Measurements from ENCODE around the gene INO80E.

INO80E gene

GRCh38 chr16:30049871-30050270 is 53.8 kb downstream of the INO80E start:
- ChIA-PET POLR2A (interaction anchor here (0.6 to 2.3 kb wide), 2 partner anchors 16 to 407 kb away, joined by 5 to 7 read pairs; partner anchors contain the start of gene ALDOA), CTCF (interaction anchor here (1.0 kb wide), 1 partner anchor 18 kb away, joined by 3 read pairs; no protein-coding TSS in a partner anchor)
- TF ChIP-seq CTCF (IDR thresholded peaks at IDR 0.05; ENCODE audit: control extremely low read depth, extremely low read depth, low read depth, missing control alignments) = no peak
- DNase-seq (ENCODE audit: extremely low spot score) = no peak

GRCh38 chr16:30051518-30051917 is 55.5 kb downstream of the INO80E start:
- no peak for DNase-seq (ENCODE audit: extremely low spot score)

GRCh38 chr16:30052671-30053372 is 56.8 kb downstream of the INO80E start:
- DNase-seq (ENCODE audit: extremely low spot score) = peak; percentile 97
- TF ChIP-seq CTCF (IDR thresholded peaks at IDR 0.05; ENCODE audit: control extremely low read depth, extremely low read depth, low read depth, missing control alignments) = no peak
- CTCF ChIA-PET = interaction anchor here (0.9 to 2.2 kb wide), 8 partner anchors 8 to 86 kb away, joined by 3 to 20 read pairs (median 3); partner anchors contain the start of genes ALDOA, C16orf92, TBX6 and TLCD3B
- POLR2A ChIA-PET = interaction anchor here (0.6 kb wide), 1 partner anchor 409 kb away, joined by 4 read pairs; no protein-coding TSS in a partner anchor

More at GRCh38 chr16:30051518-30051917, 55.5 kb downstream of the INO80E start:
- POLR2A ChIA-PET = interaction anchor here (2.3 kb wide), 1 partner anchor 14 kb away, joined by 5 read pairs; the partner anchor contains the start of gene ALDOA
- no peak for TF ChIP-seq CTCF (IDR thresholded peaks at IDR 0.05; ENCODE audit: control extremely low read depth, extremely low read depth, low read depth, missing control alignments)
- CTCF ChIA-PET = interaction anchor here (0.9 to 2.2 kb wide), 4 partner anchors 12 to 85 kb away, joined by 3 to 20 read pairs (median 6); partner anchors contain the start of genes ALDOA and TLCD3B

GRCh38 chr16:30053376-30054015 is 57.5 kb downstream of the INO80E start:
- POLR2A ChIA-PET = no interaction called here
- TF ChIP-seq CTCF (IDR thresholded peaks at IDR 0.05; ENCODE audit: control extremely low read depth, extremely low read depth, low read depth, missing control alignments) = no peak
- no peak for DNase-seq (ENCODE audit: extremely low spot score)
- CTCF ChIA-PET = interaction anchor here (1.4 to 2.2 kb wide), 8 partner anchors 9 to 39 kb away, joined by 3 to 20 read pairs (median 5); partner anchors contain the start of genes ALDOA, C16orf92, TBX6 and TLCD3B

GRCh38 chr16:30054451-30054850 is 58.4 kb downstream of the INO80E start:
- POLR2A ChIA-PET = interaction anchor here (1.7 kb wide), 1 partner anchor 11 kb away, joined by 7 read pairs; the partner anchor contains the start of gene ALDOA

More at GRCh38 chr16:30054451-30054850, 58.4 kb downstream of the INO80E start:
- CTCF ChIA-PET = interaction anchor here (0.6 to 2.1 kb wide), 11 partner anchors 9 to 354 kb away, joined by 3 to 13 read pairs (median 4); partner anchors contain the start of gene ALDOA
- TF ChIP-seq CTCF (IDR thresholded peaks at IDR 0.05; ENCODE audit: control extremely low read depth, extremely low read depth, low read depth, missing control alignments) = no peak
- DNase-seq (ENCODE audit: extremely low spot score) = no peak

Measured in GM10248 (cell line).